ENCODE results near the gene FAM117A. TPM values are rescaled to one million over a fixed set of nuclear protein-coding genes. Genes with fewer than 3 reads are reported as not detected.

The FAM117A gene
- total and polyA plus RNA-seq, 2 of the 8 experiments (the other 6 are each of a cell fraction or from before 2014, with no cell fraction given) = 28.4 to 45.7 TPM

- Histone ChIP-seq H2AK5ac (ENCODE audit: low read depth, low read length) (no peak within 1 kb of the TSS), H3K18ac (ENCODE audit: extremely low read depth, low read length) (peak within 1 kb of the TSS; percentile 88), H3K79me2 (ENCODE audit: control insufficient read depth in 1 of 2, insufficient read depth in 2 of 2, low read length in 2 of 2) (peaks cover 6 to 38% of the 10 kb centered on the region in 2 experiments), H3K4ac (replicated peaks; ENCODE audit: insufficient read length, low read depth, low read length) (peak within 1 kb of the TSS; percentile 89), H4K20me1 (replicated peaks in 1 of 2; ENCODE audit: control insufficient read depth in 1 of 2, insufficient read depth in 2 of 2, low read length in 2 of 2) (no peaks in the 10 kb centered on the region), H4K5ac (ENCODE audit: insufficient read length, low read depth, low read length) (peak within 1 kb of the TSS; percentile 46), H3K9ac (replicated peaks in 1 of 4; ENCODE audit: extremely low read depth in 1 of 4, low read depth in 3 of 4, low read length in 3 of 4) (peak within 1 kb of the TSS; percentile 70 to 75 (median 74)), H3K23ac (ENCODE audit: insufficient read length) (no peak within 1 kb of the TSS), H3K9me3 (ENCODE audit: insufficient read depth in 2 of 2, low read depth in 1 of 2, low read length in 1 of 2) (no peaks in the 10 kb centered on the region; a peak in 2 of 4 replicates), H3K4me1 (replicated peaks in 1 of 4; ENCODE audit: control insufficient read depth in 3 of 4, insufficient read depth in 4 of 4, low read length in 3 of 4) (no peaks in the 10 kb centered on the region; a peak in 1 of 7 replicates), H4K91ac (replicated peaks; ENCODE audit: insufficient read length, low read length) (no peak within 1 kb of the TSS), H3K56ac (replicated peaks; ENCODE audit: insufficient read length, low read depth, low read length) (peak within 1 kb of the TSS; percentile 77), H3K27ac (ENCODE audit: low read depth, low read length) (peak within 1 kb of the TSS; percentile 69), H3K23me2 (ENCODE audit: low read depth, low read length) (peaks cover 5% of the 10 kb centered on the region; the same call in 1 of the 2 replicates), H3K14ac (ENCODE audit: insufficient read length) (no peak within 1 kb of the TSS), H2BK15ac (ENCODE audit: low read length) (no peak within 1 kb of the TSS), H2BK12ac (ENCODE audit: low read depth, low read length) (peak within 1 kb of the TSS; percentile 50; the same call in 1 of the 2 replicates), H3K27me3 (replicated peaks in 1 of 4; ENCODE audit: control insufficient read depth in 3 of 4, extremely low read depth in 1 of 4, insufficient read depth in 3 of 4, low read length in 3 of 4) (peaks cover 0 to 2% (median 0%) of the 10 kb centered on the region in 4 experiments; a peak in 2 of 7 replicates), H2BK5ac (ENCODE audit: low read depth, low read length) (peak within 1 kb of the TSS; percentile 83; the same call in 1 of the 2 replicates), H2BK20ac (ENCODE audit: low read length) (no peak within 1 kb of the TSS), H3K4me2 (ENCODE audit: insufficient read depth in 1 of 2, low read depth in 2 of 2, low read length in 2 of 2) (peak within 1 kb of the TSS; percentile 76 to 90), H4K8ac (ENCODE audit: extremely low read depth, insufficient read depth, low read length) (peak within 1 kb of the TSS; percentile 77), H3K36me3 (ENCODE audit: control insufficient read depth in 2 of 4, insufficient read depth in 4 of 4, low read length in 3 of 4) (no peaks in the 10 kb centered on the region; a peak in 1 of 8 replicates), H2AFZ (ENCODE audit: low read length) (0 out of 2 replicates have a peak within 1 kb of the TSS, but pooled peaks have one; percentile 38), H3K4me3 (ENCODE audit: extremely low read depth in 1 of 4, insufficient read depth in 2 of 4, low read depth in 3 of 4, low read length in 4 of 4) (peak within 1 kb of the TSS; percentile 63 to 78 (median 68)), H2BK120ac (replicated peaks; ENCODE audit: low read depth, low read length) (no peak within 1 kb of the TSS), H3K79me1 (ENCODE audit: low read depth, low read length) (peaks cover 4% of the 10 kb centered on the region)
- DNase-seq (ENCODE audit: low read depth in 1 of 2, low spot score in 2 of 2) = peak; percentile 99 to 100
- WGBS, 2 experiments (ENCODE audit: extremely low coverage in 1 of 2, insufficient coverage in 1 of 2, insufficient read length in 1 of 2, insufficient replicate concordance in 2 of 2, low coverage in 1 of 2, low lambda C conversion rate in 2 of 2, missing lambda C conversion rate in 1 of 2) = 29% methylated on average over 33 of the region's 53 CpGs; no CpG with 5 or more reads in 1 of the 2 experiments
- CTCF ChIA-PET (ENCODE audit: partially characterized antibody) = interaction anchor here (1.6 kb wide), 2 partner anchors 23 to 26 kb away, joined by 5 to 8 read pairs; no protein-coding TSS in a partner anchor
- POLR2A ChIA-PET (ENCODE audit: partially characterized antibody) = interaction anchor here (0.6 to 1.2 kb wide), 7 partner anchors 13 to 107 kb away, joined by 3 to 4 read pairs (median 4); partner anchors contain the start of gene FAM117A
- no peak for FAIRE-seq
- TF ChIP-seq KDM4A (IDR thresholded peaks at IDR 0.05; ENCODE audit: low read depth, low read length, severe bottlenecking) (peak; percentile 19), FOSL1 (IDR thresholded peaks at IDR 0.05; ENCODE audit: insufficient read depth, low read depth, low read length) (peak; percentile 48; the same call in 1 of the 2 replicates), CEBPB (IDR thresholded peaks at IDR 0.05; ENCODE audit: low read depth, low read length) (peak; percentile 63; the same call in 1 of the 2 replicates), RXRA (IDR thresholded peaks at IDR 0.05; ENCODE audit: insufficient read depth, low read depth, low read length) (no peak), CHD2 (IDR thresholded peaks at IDR 0.05; ENCODE audit: low read length) (peak; percentile 42; the same call in 1 of the 2 replicates), TEAD4 (IDR thresholded peaks at IDR 0.05; ENCODE audit: low read depth, low read length) (no peak), HDAC2 (IDR thresholded peaks at IDR 0.05; ENCODE audit: borderline replicate concordance in 1 of 2, low read depth in 2 of 2, low read length in 2 of 2) (peak in 1 of 2 experiments; percentile 99; a peak in 1 of 4 replicates)
- TF ChIP-seq, protein P1, sequence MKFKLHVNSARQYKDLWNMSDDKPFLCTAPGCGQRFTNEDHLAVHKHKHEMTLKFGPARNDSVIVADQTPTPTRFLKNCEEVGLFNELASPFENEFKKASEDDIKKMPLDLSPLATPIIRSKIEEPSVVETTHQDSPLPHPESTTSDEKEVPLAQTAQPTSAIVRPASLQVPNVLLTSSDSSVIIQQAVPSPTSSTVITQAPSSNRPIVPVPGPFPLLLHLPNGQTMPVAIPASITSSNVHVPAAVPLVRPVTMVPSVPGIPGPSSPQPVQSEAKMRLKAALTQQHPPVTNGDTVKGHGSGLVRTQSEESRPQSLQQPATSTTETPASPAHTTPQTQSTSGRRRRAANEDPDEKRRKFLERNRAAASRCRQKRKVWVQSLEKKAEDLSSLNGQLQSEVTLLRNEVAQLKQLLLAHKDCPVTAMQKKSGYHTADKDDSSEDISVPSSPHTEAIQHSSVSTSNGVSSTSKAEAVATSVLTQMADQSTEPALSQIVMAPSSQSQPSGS (IDR thresholded peaks at IDR 0.05; ENCODE audit: low read length) = 0 out of 2 replicates have a peak, but pooled peaks have one; percentile 71
Measured at GRCh38 chr17:49677933-49678847, 85.7 kb downstream of the FAM117A start, which contains the start of gene SPOP. SPOP (minus strand) TSS chr17:49678097; CDS start chr17:49622810, 55,287 bp downstream.

Measured in H1 (cell line).